Renal cortex interstitium (tissue), 11 donors: ENCODE measurements around the gene MAP3K12. TPM values are rescaled to one million over a fixed set of nuclear protein-coding genes. Genes with fewer than 3 reads are reported as not detected.
"Not testable (repeated sequence)": the region's sequence is repeated elsewhere in the genome, so short reads cannot be mapped to it uniquely, and the experiment has no call there.

Experiments
- DNase-seq, 11 donors: peaks; one replicate each; pipeline ENCODE4 v3.0.0-alpha.2; 2013; ENCODE audit warnings: low read depth in 9 of 11, low spot score in 4 of 11; ENCODE audit errors: extremely low read depth in 1 of 11
- polyA plus RNA-seq, 3 donors: library from polyadenylated mRNA; unstranded; fragments of 120-200 nt; gene quantifications; one replicate each; pipeline ENCODE4 v1.2.1, GENCODE V29; 2013; ENCODE audit not compliant: insufficient read length in 3 of 3

Gene MAP3K12
- polyA plus RNA-seq, 3 donors = 25.6 to 42.5 (median 26.1) TPM

DNA sequence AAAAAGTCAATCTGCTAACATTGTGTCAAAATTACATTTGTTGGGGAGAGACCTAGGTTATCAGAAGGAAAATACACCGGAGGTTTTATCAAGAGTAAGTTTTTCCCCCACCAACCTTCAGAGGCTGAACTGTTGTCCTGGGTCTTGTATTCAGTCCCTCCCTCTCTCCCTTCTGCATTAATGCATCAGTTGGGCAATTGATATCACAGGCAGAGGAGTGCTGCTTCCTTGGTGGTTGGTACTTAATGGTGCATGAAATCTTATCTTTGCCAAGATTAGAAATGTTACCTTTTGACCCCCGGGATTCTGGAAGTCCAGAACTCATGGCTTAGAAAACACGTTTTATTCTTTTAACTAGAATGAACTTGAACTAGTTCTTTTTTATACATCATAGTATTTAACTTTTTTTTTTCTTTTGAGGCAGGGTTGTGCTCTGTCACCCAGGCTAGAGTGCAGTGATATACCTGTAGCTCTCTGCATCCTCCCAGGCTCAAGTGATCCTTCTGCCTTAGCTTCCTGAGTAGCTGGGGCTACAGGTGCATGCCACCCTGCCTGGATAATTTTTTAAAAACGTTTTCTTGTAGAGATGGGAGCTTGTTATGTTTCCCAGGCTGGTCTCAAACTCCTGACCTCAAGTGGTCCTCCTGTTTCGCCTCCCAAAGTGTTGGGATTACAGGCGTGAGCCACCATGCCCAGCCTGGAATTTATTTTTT lies 42.4 kb downstream of the MAP3K12 start:
- DNase-seq = no peak

DNA sequence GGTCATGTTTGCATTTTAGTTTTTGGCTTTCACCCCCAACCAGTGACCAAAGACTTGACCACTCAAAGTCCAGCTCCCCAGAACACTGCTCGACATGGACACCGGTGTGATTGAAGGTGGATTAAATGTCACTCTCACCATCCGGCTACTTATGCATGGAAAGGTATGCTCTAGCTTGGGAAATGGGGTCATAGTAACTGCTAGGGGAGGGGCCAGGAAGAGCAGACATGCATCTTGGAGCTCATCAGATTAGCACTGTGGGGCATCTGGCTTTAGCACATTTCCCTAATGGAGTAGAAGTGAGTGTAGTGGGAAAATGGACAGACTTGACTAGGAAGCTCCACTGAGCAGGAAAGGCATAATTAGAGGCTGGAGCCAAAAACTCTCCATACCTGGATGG lies 44.6 kb downstream of the MAP3K12 start:
- no peak for DNase-seq

GRCh38 chr12:53453953-53454640 lies 45.2 kb downstream of the MAP3K12 start:
- no peak for DNase-seq

DNA sequence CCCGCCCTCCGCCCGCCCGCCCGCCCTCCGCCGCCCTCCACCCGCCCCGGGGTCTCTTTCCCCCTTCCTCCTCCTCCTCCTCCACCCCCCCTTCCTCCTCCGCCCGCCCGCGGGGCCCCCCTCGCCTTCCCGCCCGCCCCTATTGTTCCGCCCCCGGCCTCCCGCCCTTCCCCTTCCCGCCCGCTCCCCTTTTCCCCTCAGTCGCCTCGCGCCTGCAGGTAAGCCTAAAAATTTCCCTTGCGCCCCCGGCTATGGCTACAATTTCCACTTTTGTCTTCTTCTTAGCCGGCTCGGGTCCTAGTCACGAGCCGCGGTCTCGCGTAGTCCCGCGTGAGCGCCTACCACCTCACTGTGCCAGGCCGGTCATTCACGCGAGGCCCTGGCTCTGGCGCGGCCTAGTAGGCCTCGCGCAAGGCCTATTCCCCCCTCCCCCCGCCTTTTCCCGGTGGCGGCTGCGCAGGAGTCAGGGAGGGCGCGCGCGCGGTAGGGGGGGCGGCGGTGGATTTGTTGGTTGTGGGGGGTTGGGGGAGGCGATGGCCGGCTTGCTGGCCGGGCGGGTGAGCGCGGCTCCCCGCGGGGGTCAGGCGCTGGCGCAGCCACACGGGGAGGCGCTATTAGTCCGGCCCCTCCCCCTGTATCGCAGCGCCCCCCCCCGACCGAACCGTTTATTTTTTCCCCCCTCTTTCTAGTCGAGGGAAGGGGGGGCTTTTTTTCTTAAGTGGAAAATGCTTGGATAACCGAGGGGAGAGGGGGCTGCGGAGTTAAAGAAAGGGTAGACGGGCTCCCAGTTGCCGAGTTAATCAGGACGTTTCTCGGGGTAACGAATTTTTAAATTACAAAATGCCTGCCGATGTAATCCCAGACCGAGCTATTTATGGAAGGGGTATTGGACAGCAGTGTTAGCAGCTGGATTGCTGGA lies 46.8 kb downstream of the MAP3K12 start:
- DNase-seq = peak; percentile 57 to 84 (median 77)

DNA sequence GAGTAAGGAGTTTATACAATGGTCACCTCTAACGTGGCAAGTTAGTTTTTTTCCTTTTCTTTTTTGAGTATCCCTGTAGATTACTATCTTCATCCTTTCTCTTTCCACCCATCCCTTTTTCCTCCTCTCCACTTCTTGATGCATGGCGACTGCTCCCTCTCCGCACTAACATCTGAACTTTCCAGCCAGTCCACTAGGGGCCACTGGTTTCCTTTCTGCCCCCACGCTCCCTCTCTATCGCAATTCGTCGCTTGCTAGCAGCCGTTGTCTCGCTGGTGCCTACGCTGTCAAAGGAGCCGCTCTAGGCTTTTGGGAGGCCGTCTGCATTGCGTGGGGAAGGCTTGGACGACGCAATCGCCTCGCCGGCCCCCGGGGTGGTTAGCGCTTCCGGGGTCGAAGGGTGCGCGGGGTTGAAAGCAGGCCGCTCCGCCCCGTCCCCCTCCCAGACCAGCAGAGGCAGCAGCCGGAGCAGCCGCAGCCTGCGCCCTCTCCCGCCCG lies 47.5 kb downstream of the MAP3K12 start, which contains the start of gene PCBP2:
Gene PCBP2, plus strand, starts transcription at position 442 of the 498 bp plus-strand sequence. CDS start 2,699 bp downstream, outside the sequence.
- peak; percentile 92 to 99 (median 98) for DNase-seq

DNA sequence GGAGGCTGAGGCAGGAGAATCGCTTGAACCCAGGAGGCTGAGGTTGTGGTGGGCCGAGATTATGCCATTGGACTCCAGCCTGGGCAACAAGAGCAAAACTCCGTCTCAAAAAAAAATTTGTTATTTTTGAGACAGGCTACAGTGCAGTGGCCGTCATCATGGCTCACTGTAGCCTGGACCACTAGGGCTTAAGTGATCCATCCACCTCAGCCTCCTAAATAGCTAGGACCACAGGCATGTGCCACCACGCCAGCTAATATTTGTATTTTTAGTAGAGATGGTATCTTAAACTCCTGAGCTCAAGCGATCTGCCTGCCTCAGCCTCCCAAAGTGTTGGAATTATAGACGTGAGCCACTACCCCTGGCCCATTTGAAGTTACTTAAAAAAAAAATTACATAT lies 48.3 kb downstream of the MAP3K12 start:
- DNase-seq = no peak

DNA sequence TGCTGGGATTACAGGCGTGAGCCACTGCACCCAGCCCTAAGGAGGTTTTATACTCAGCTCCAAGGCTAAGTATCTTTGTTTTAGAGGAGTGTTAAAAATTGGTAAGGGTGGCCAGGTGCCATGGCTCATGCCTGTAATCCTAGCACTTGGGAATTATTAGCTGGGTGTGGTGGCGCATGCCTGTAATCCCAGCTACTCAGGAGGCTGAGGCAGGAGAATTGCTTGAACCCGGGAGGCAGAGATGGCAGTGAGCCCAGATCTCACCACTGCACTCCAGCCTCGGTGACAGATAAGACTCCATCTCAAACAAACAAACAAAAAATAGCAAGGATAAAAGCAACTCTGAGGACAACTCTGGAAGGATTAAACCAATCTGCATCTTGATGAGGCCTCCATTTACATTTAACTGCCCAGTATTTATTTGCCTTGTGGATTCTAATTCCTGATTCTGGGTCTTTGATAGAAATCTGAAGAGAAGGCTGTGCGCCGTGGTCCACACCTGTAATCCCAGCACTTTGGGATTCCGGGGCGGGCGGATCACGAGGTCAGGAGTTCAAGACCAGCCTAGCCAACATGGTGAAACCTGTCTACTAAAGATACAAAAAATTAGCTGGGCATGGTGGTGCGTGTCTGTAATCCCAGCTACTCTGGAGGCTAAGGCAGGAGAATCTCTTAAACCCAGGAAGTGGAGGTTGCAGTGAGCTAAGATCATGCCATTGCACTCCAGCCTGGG lies 54.5 kb downstream of the MAP3K12 start:
- DNase-seq = not testable (repeated sequence)

DNA sequence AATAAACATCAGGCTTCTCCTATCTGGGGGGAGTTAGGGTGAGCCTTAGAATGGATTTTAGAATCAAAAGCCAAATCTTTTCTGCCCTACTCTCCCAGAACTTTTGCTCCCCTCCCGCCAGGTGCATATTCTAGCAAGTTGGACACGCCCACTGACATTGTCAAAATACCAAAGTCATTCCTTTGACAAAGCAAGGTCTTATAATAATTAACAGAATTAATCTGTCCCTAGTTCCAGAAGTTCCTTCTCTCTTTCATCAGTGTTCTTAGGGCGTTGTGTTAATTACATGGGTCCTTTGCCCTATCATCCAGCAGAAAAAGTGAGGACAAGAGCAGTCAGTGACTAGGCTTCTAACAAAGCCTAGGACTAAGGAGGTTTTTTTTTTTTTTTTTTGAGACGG lies 55.3 kb downstream of the MAP3K12 start:
- DNase-seq = peak in 1 of 11 donors; percentile 37

DNA sequence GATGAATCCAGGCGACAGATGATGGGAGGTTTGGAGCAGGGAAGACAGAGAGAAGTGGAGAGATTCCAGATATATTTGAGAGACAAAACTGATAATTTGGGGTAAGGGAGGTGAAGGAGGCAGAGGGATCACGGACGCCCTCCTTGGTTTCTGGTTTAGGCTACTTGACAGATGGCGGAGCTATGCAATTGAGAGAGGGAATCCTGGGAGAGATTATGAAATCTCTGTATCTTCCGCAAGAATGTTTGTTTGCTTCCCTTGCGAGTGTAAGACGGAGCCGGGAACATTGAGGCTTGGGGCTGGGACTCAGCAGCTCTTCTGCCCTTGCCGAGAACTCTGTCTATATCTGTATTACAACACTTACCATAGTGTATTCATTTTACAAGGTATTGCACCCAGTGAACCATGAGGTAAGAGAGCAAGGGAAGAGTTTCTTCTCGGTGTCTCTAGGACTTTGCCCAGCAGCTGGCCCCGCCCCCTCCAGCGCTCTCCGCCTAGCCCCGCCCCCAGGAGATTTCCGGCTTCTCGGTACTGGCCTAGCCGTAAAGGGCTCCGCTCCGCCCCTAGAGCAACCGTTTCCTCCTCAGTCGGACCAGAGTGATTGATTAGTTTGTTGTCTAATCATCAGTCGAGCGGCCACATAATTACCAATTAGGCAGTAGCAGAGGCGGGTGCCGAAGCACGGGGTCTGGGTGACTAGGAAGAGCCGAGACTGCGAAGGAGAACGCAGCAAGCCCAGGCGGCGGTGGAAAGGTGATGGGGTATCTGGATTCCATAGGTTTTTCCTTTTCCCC lies 58.0 kb downstream of the MAP3K12 start, which contains the start of gene PRR13:
Gene PRR13, plus strand, starts transcription at position 695 of the 794 bp plus-strand sequence. CDS start 981 bp downstream, outside the sequence.
- peak; percentile 91 to 99 (median 97) for DNase-seq

DNA sequence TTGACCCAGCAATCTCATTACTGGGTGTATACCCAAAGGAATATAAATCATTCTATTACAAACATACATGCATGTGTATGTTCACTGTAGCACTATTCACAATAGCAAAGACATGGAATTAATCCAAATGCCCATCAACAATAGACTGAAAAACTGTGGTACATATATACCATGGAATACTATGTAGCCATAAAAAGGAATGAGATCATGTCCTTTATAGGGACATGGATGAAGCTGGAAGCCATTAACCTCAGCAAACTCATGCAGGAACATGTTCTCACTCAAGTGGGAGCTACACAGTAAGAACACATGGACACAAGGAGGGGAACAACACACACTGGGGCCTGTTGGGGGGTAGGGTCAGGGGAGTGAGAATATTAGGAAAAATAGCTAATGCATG lies 59.7 kb downstream of the MAP3K12 start:
- DNase-seq = not testable (repeated sequence)

DNA sequence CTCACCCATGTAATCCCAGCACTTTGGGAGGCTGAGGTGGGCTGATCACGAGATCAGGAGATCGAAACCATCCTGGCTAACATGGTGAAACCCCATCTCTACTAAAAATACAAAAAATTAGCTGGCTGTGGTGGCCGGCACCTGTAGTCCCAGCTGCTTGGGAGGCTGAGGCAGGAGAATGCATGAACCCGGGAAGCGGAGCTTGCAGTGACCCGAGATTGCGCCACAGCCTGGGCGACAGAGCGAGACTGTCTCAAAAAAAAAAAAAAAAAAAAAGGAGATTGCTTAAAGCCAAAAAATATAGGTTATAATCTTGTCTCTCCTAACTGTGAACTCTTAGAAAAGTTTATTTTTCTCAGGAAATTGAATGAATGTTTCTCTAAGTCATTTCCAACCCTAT lies 63.9 kb downstream of the MAP3K12 start:
- not testable (repeated sequence) for DNase-seq

- DNase-seq = no peak
These were observed 68.1 kb downstream of the MAP3K12 start for GRCh38 chr12:53431187-53431586.

- DNase-seq = no peak
These were observed 69.1 kb downstream of the MAP3K12 start for GRCh38 chr12:53430116-53430515.

Other genes with a start within 250 kb of the MAP3K12 start
- 10 to 100 TPM; 11.6 to 13.0 (median 12.5) TPM for gene ESPL1, start 231.2 kb downstream of the MAP3K12 start, polyA plus RNA-seq
- gene PFDN5, start 203.9 kb downstream of the MAP3K12 start, polyA plus RNA-seq = 100 to 1,000 TPM; 594 to 736 (median 735) TPM
- 10 to 100 TPM; 45.0 to 57.6 (median 53.7) TPM for gene MYG1, start 199.8 kb downstream of the MAP3K12 start, polyA plus RNA-seq
- 10 to 100 TPM; 78.6 to 96.1 (median 82.0) TPM for gene AAAS, start 177.8 kb downstream of the MAP3K12 start, polyA plus RNA-seq
- gene SP7, start 163.1 kb downstream of the MAP3K12 start, polyA plus RNA-seq = under 1 TPM in 2 of 3 donors, not detected in 1; 0.20 to 0.23 TPM
- gene SP1, start 119.3 kb downstream of the MAP3K12 start, polyA plus RNA-seq = 10 to 100 TPM; 74.4 to 86.0 (median 83.6) TPM
- gene AMHR2, start 75.6 kb downstream of the MAP3K12 start, polyA plus RNA-seq = under 1 TPM; 0.26 to 0.30 (median 0.29) TPM
- 100 to 1,000 TPM; 164 to 186 (median 169) TPM for gene PRR13, start 57.7 kb downstream of the MAP3K12 start, polyA plus RNA-seq
- gene PCBP2, start 47.4 kb downstream of the MAP3K12 start, polyA plus RNA-seq = 1,000 to 10,000 TPM; 1,105 to 1,163 (median 1,124) TPM
- gene TARBP2, start 1.8 kb upstream of the MAP3K12 start, polyA plus RNA-seq = 10 to 100 TPM; 43.4 to 54.1 (median 49.4) TPM
- gene NPFF, start 8.0 kb upstream of the MAP3K12 start, polyA plus RNA-seq = under 1 TPM; 0.47 to 1.00 (median 0.81) TPM
- 10 to 100 TPM; 41.3 to 43.9 (median 43.6) TPM for gene ATF7, start 126.9 kb upstream of the MAP3K12 start, polyA plus RNA-seq
- 100 to 1,000 TPM; 598 to 641 (median 611) TPM for gene ATP5MC2, start 176.6 kb upstream of the MAP3K12 start, polyA plus RNA-seq
- gene CALCOCO1, start 228.0 kb upstream of the MAP3K12 start, polyA plus RNA-seq = 100 to 1,000 TPM; 118 to 141 (median 120) TPM